ENCODE measurements around the gene NR1H3.

Gene NR1H3

DNA sequence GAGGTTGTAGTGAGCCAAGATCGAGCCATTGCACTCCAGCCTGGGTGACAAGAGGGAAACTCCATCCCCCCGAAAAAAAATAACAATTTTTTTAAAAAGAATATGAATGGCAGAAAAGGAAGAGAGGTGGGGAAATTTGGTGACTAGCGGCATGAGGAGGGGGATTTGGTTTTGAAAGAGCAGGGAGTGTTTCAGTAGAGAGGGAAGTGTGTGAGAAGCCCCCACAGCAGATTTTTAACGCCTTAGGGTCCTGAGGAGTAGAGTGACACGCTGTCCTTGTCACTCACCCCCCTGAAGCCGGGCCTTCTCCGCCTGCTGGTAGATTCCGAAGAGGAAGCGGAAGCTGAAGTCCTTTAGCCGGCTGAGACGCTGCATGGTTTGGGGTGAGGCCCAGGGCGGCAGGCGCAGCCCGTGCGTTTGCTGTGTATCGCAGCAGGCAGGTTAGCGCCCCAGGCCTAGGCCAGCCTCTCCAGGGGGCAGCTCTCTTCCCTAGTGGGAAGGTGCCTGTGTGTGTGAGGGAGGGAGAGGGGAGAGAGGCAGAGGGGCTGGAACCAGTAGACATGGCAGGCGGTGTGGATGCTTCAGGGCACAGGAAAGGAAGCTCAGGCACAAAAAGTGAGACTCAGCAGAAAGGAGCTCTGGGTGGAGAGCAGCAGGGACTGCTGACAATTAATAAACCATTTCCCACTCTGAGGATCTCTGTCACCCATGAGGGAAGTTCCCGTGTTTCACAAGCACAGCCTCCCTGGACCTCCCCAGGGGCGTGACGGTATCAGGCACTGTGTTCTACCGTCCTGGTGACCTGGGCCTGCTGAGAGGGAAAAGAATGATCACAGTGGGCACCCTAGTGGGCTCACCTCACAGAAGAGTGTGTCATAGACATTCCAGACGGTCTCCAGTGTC, 13.1 kb upstream of the NR1H3 start:
- Histone ChIP-seq H3K4me3 (ENCODE audit: low read depth in 1 of 2, low read length in 1 of 2) (no peak overlapping the region), H3K9me3 (no peaks in the 10 kb centered on the region), H3K27me3 (no peaks in the 10 kb centered on the region), H3K4me1 (ENCODE audit: control insufficient read depth in 1 of 2, insufficient read depth in 1 of 2, low read depth in 1 of 2, low read length in 1 of 2) (peaks cover 15 to 19% of the 10 kb centered on the region in 2 experiments), H3K36me3 (peaks cover 64% of the 10 kb centered on the region), H3K27ac (no peak overlapping the region)
- TF ChIP-seq, protein P1, sequence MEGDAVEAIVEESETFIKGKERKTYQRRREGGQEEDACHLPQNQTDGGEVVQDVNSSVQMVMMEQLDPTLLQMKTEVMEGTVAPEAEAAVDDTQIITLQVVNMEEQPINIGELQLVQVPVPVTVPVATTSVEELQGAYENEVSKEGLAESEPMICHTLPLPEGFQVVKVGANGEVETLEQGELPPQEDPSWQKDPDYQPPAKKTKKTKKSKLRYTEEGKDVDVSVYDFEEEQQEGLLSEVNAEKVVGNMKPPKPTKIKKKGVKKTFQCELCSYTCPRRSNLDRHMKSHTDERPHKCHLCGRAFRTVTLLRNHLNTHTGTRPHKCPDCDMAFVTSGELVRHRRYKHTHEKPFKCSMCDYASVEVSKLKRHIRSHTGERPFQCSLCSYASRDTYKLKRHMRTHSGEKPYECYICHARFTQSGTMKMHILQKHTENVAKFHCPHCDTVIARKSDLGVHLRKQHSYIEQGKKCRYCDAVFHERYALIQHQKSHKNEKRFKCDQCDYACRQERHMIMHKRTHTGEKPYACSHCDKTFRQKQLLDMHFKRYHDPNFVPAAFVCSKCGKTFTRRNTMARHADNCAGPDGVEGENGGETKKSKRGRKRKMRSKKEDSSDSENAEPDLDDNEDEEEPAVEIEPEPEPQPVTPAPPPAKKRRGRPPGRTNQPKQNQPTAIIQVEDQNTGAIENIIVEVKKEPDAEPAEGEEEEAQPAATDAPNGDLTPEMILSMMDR (IDR thresholded peaks at IDR 0.05): no peak

- no peaks in the 10 kb centered on the region for H3K27me3 ChIP-seq
- H3K4me3 ChIP-seq (ENCODE audit: low read depth in 1 of 2, low read length in 1 of 2): no peak overlapping the region
- no peaks in the 10 kb centered on the region for H3K9me3 ChIP-seq
- TF ChIP-seq, protein P1 (IDR thresholded peaks at IDR 0.05): no peak
- H3K4me1 ChIP-seq (ENCODE audit: control insufficient read depth in 1 of 2, insufficient read depth in 1 of 2, low read depth in 1 of 2, low read length in 1 of 2): peaks cover 15 to 19% of the 10 kb centered on the region in 2 experiments
- H3K27ac ChIP-seq: no peak overlapping the region
- H3K36me3 ChIP-seq: peaks cover 53% of the 10 kb centered on the region
Observed at GRCh38 chr11:47245611-47246357, 12.0 kb upstream of the NR1H3 start.

DNA sequence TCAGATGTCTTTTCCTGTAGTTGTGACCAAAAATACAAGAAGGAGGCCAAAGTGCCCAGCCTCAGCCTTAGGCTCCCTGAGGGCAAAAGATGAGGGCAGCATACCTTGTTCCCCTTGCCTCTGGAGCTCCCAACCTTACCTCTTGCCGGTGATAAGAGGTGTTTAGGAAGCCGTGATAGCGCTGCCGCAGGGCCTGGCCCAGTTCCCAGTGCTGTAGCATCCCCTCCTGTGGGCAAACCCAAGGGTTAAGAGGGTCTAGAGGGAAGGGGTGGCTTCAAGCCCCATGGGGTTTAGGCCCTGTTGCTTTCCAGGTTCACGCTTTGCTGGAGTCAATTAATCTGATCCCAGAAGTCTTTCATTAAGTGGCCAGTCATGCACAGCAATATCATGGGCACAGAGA, 10.3 kb upstream of the NR1H3 start:
- Histone ChIP-seq H3K27me3 (no peaks in the 10 kb centered on the region), H3K9me3 (no peaks in the 10 kb centered on the region), H3K27ac (no peak overlapping the region), H3K36me3 (peaks cover 36% of the 10 kb centered on the region), H3K4me1 (ENCODE audit: control insufficient read depth in 1 of 2, insufficient read depth in 1 of 2, low read depth in 1 of 2, low read length in 1 of 2) (peaks cover 15 to 19% of the 10 kb centered on the region in 2 experiments), H3K4me3 (ENCODE audit: low read depth in 1 of 2, low read length in 1 of 2) (no peak overlapping the region)
- TF ChIP-seq, protein P1 (IDR thresholded peaks at IDR 0.05): no peak

GRCh38 chr11:47248304-47248663, 9.5 kb upstream of the NR1H3 start:
- TF ChIP-seq, protein P1 (IDR thresholded peaks at IDR 0.05): no peak
- peak overlapping the region; percentile 87 to 97 for H3K4me3 ChIP-seq (ENCODE audit: low read depth in 1 of 2, low read length in 1 of 2)
- H3K9me3 ChIP-seq: no peaks in the 10 kb centered on the region
- H3K27ac ChIP-seq: peak overlapping the region; percentile 83
- no peaks in the 10 kb centered on the region for H3K27me3 ChIP-seq
- H3K4me1 ChIP-seq (ENCODE audit: control insufficient read depth in 1 of 2, insufficient read depth in 1 of 2, low read depth in 1 of 2, low read length in 1 of 2): peaks cover 15 to 19% of the 10 kb centered on the region in 2 experiments
- peaks cover 28% of the 10 kb centered on the region for H3K36me3 ChIP-seq

- Histone ChIP-seq H3K36me3 (peaks cover 22% of the 10 kb centered on the region), H3K4me3 (ENCODE audit: low read depth in 1 of 2, low read length in 1 of 2) (peak within 1 kb of the TSS; percentile 87 to 97), H3K27ac (peak within 1 kb of the TSS; percentile 83), H3K4me1 (ENCODE audit: control insufficient read depth in 1 of 2, insufficient read depth in 1 of 2, low read depth in 1 of 2, low read length in 1 of 2) (peaks cover 15 to 19% of the 10 kb centered on the region in 2 experiments), H3K9me3 (no peaks in the 10 kb centered on the region), H3K27me3 (no peaks in the 10 kb centered on the region)
- TF ChIP-seq, protein P1 (IDR thresholded peaks at IDR 0.05): peak; percentile 45
Observed at GRCh38 chr11:47248664-47249377, 9.0 kb upstream of the NR1H3 start, which contains the start of gene ACP2. ACP2 (minus strand) TSS chr11:47248814; CDS start chr11:47248789, 25 bp downstream.

Data from neutrophil (primary cell).